Epithelial cell of proximal tubule (primary cell): ENCODE data around the gene ABCA7. TPM values are rescaled to one million over a fixed set of nuclear protein-coding genes. Genes with fewer than 3 reads are reported as not detected.
"Not testable (repeated sequence)": the region's sequence is repeated elsewhere in the genome, so short reads cannot be mapped to it uniquely, and the experiment has no call there.

ENCODE experiments used
- DNase-seq: peaks from one replicate; pipeline ENCODE4 v3.0.0-alpha.2; 2011; ENCODE audit warnings: low read depth
- H3K4me3 ChIP-seq: 2 replicates; pipeline ENCODE4 v1.5.1; 2011; ENCODE audit warnings: low read depth, mild to moderate bottlenecking, low read length
- CTCF ChIP-seq: conservative IDR thresholded peaks from 2 replicates; pipeline ENCODE4 v1.5.1; 2012; ENCODE audit warnings: low read depth, mild to moderate bottlenecking, low read length
- total RNA-seq: library from RNA; depleted of rRNA; stranded (reverse); fragments of >200 nt; gene quantifications from 2 replicates; pipeline ENCODE4 v1.2.3, GENCODE V29; 2015

The ABCA7 gene
- total RNA-seq, 1 donor from 2014 or later = 9.7 TPM

- no peak overlapping the region for H3K4me3 ChIP-seq
- no peak for DNase-seq
- no peak for TF ChIP-seq CTCF
Measured at GRCh38 chr19:1111641-1112267, 71.8 kb downstream of the ABCA7 start.

- DNase-seq = no peak
- no peak overlapping the region for H3K4me3 ChIP-seq
- no peak for TF ChIP-seq CTCF
Measured at GRCh38 chr19:1112268-1113029, 72.5 kb downstream of the ABCA7 start.

- DNase-seq = no peak
- H3K4me3 ChIP-seq = no peak overlapping the region
- TF ChIP-seq CTCF = peak; percentile 63
Measured at GRCh38 chr19:1113030-1113985, 73.4 kb downstream of the ABCA7 start.

- no peak for DNase-seq
- TF ChIP-seq CTCF = no peak
- no peak overlapping the region for H3K4me3 ChIP-seq
Measured at GRCh38 chr19:1113986-1114483, 74.1 kb downstream of the ABCA7 start.

GRCh38 chr19:1114728-1115127 lies 74.8 kb downstream of the ABCA7 start:
- not testable (repeated sequence) for DNase-seq, H3K4me3 ChIP-seq

Other genes starting within 250 kb of the ABCA7 start
- 186 and 453 TPM in 2 replicates for gene PTBP1, start 242.7 kb upstream of the ABCA7 start, total RNA-seq
- gene PLPPR3, start 218.2 kb upstream of the ABCA7 start, total RNA-seq = 0.07 and 0.75 TPM in 2 replicates
- gene AZU1, start 212.3 kb upstream of the ABCA7 start, total RNA-seq = not detected in 2 replicates
- not detected in 2 replicates for gene PRTN3, start 199.1 kb upstream of the ABCA7 start, total RNA-seq
- gene ELANE, start 187.8 kb upstream of the ABCA7 start, total RNA-seq = not detected in 2 replicates
- 3.2 and 5.2 TPM in 2 replicates for gene CFD, start 180.4 kb upstream of the ABCA7 start, total RNA-seq
- gene MED16, start 146.9 kb upstream of the ABCA7 start, total RNA-seq = 53.5 and 57.4 TPM in 2 replicates
- not detected in 2 replicates for gene RNU6-9, start 146.6 kb upstream of the ABCA7 start, total RNA-seq
- 49.8 and 60.0 TPM in 2 replicates for gene R3HDM4, start 126.9 kb upstream of the ABCA7 start, total RNA-seq
- gene KISS1R, start 122.8 kb upstream of the ABCA7 start, total RNA-seq = 0.72 and 0.92 TPM in 2 replicates
- gene ARID3A, start 114.1 kb upstream of the ABCA7 start, total RNA-seq = 26.6 and 37.0 TPM in 2 replicates
- gene WDR18, start 55.8 kb upstream of the ABCA7 start, total RNA-seq = 71.0 and 94.4 TPM in 2 replicates
- gene GRIN3B, start 39.7 kb upstream of the ABCA7 start, total RNA-seq = under 0.01 and 0.46 TPM in 2 replicates
- gene TMEM259, start 19.0 kb upstream of the ABCA7 start, total RNA-seq = 155 and 193 TPM in 2 replicates
- not detected in 2 replicates for gene RNU6-2, start 18.6 kb upstream of the ABCA7 start, total RNA-seq
- 164 and 281 TPM in 2 replicates for gene CNN2, start 13.5 kb upstream of the ABCA7 start, total RNA-seq
- gene ARHGAP45, start 27.1 kb downstream of the ABCA7 start, total RNA-seq = 6.2 and 6.7 TPM in 2 replicates
- gene POLR2E, start 55.3 kb downstream of the ABCA7 start, total RNA-seq = 248 and 349 TPM in 2 replicates
- 457 and 656 TPM in 2 replicates for gene GPX4, start 63.9 kb downstream of the ABCA7 start, total RNA-seq
- 56.2 and 66.1 TPM in 2 replicates for gene SBNO2, start 134.2 kb downstream of the ABCA7 start, total RNA-seq
- 80.4 and 96.9 TPM in 2 replicates for gene STK11, start 165.7 kb downstream of the ABCA7 start, total RNA-seq
- 6.8 and 9.7 TPM in 2 replicates for gene CBARP, start 197.9 kb downstream of the ABCA7 start, total RNA-seq
- gene ATP5F1D, start 201.6 kb downstream of the ABCA7 start, total RNA-seq = 110 and 114 TPM in 2 replicates
- 44.1 and 66.3 TPM in 2 replicates for gene MIDN, start 208.5 kb downstream of the ABCA7 start, total RNA-seq
- 165 and 317 TPM in 2 replicates for gene CIRBP, start 229.2 kb downstream of the ABCA7 start, total RNA-seq
- gene FAM174C, start 235.4 kb downstream of the ABCA7 start, total RNA-seq = 123 and 124 TPM in 2 replicates
- gene EFNA2, start 245.8 kb downstream of the ABCA7 start, total RNA-seq = 0.23 and 0.36 TPM in 2 replicates